Activated CD8-positive, alpha-beta memory T cell treated with anti-CD3 and anti-CD28 coated beads, Interleukin-2, amount 50 U/mL, for 4 hours (primary cell): Measurements from ENCODE around the gene VPS35L.
A peak's percentile ranks its signal among the peaks of the same experiment; 100 is the strongest.

Experiments used
- DNase-seq: peaks from one replicate; pipeline ENCODE4 v3.0.0-alpha.2; 2020

Gene VPS35L, protein sequence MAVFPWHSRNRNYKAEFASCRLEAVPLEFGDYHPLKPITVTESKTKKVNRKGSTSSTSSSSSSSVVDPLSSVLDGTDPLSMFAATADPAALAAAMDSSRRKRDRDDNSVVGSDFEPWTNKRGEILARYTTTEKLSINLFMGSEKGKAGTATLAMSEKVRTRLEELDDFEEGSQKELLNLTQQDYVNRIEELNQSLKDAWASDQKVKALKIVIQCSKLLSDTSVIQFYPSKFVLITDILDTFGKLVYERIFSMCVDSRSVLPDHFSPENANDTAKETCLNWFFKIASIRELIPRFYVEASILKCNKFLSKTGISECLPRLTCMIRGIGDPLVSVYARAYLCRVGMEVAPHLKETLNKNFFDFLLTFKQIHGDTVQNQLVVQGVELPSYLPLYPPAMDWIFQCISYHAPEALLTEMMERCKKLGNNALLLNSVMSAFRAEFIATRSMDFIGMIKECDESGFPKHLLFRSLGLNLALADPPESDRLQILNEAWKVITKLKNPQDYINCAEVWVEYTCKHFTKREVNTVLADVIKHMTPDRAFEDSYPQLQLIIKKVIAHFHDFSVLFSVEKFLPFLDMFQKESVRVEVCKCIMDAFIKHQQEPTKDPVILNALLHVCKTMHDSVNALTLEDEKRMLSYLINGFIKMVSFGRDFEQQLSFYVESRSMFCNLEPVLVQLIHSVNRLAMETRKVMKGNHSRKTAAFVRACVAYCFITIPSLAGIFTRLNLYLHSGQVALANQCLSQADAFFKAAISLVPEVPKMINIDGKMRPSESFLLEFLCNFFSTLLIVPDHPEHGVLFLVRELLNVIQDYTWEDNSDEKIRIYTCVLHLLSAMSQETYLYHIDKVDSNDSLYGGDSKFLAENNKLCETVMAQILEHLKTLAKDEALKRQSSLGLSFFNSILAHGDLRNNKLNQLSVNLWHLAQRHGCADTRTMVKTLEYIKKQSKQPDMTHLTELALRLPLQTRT

DNA sequence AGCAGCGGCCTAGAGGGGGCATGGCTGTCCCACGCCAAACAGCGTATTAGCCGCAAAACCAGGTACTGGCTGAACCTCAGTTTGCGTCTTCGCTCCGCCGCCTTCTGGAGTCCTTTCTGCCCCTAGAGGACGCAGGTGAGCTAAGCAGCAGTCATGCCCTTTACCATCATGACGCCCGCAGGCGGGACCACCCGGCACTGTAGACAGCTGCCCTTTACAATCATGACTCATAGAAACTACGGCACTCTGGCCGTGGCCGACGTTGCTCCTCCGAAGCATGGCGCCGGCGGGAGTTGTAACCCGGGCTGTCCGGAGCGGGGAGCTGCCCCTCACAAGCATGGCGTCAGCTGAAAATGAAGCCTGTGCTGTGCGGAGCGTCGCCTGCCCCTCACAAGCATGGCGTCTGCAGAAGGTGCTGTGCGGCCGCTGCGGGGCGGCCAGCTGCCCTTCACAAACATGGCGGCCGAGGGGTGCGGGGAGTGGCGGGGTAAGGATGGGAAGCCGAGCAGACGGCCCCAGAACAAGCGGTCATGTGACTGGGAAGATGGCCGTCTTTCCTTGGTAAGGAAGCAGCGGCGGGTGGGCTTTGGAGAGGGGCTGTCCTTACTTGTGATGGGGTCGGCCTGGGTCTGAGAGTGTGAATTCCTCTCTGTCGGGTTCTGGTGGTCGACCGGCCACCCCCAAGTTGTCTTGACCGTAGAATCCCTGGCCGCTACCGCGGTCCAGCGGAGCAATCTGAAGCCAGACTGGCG, at the start of gene VPS35L:
Gene VPS35L, plus strand, starts transcription at position 518 of the 752 bp plus-strand sequence. Its CDS starts 27 bp downstream, at position 545.
- DNase-seq, result peak; percentile 98

DNA sequence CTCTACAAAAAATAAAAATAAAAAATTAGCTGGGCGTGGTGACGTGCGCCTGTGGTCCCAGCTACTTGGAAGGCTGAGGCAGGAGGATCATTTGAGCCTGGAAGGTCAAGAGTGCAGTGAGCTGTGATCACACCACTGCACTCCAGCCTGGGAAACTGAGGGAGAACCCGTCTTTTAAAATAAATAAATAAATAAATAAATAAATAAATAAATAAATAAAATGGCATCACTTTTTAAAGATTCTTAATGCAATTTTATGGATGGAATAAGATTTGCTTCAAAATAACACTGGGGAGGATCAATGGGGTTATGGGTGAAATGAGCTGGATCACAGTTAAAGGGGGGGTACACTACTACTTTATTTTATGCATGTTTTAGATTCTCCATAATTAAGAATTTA, 48.5 kb upstream of the VPS35L start:
- DNase-seq, result no peak

DNA sequence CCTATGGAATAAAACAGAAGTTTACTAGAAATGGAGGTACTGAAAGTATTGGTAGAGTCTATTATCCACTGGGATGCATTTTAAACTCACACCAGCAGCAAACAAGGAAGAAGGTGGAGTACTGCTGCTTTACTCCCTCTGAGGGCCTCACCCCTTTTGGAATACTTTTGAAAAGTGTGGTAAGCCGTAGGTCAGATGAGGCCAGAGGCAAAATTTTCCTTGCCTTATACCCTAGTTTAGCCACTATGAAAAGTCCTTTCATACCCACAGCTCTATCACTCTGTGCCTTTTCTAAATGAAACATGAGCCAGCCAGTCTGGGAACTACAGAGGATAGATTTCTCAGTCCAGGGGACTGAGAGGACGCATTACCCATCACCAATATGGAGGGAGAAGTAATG, 47.6 kb upstream of the VPS35L start:
- DNase-seq, result no peak

DNA sequence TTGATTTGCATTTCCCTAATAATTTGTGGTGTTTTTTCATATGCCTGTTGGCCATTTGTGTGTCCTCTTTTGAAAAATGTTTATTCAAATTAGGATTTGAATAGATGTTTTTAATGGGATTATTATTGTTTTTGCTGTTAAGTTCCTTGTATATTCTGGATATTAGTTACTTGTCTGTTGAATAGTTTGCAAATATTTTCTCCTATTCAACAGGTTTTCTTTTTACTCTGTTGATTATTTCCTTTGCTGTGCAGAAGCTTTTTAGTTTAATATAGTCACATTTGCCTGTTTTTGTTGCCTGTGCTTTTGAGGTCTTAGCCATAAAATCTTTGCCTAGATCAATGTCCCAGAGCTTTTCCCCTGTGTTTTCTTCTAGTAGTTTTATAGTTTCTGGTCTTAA, 43.2 kb upstream of the VPS35L start:
- DNase-seq, result no peak

DNA sequence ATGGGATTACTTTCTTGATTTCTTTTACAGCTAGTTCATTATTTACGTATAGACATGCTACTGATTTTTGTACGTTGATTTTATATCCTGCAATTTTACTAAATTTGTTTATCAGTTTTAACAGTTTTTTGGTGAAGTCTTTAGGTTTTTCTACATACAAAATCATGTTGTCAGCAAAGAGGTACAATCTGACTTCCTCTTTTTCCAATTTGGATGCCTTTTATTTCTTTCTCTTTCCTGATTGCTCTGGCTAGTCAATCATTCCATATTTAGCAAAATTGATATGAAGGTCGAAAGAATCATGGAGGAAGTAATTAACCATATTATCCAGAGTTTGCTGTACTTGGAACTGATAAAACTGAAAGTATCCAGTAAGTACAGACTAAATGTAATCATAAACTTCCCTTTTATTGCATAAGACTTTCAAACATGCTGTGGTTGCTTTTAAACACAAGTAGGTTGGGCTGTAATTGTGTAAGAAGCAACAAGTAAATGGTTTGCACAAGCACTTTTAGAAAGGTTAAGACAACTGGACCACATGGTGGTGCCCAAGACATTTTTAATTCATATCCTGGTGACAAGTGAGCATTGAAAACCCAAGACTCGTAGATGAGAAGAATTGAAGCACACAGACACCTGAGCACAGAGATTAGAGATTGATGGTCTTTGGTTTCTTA, 42.0 kb upstream of the VPS35L start:
- DNase-seq, result no peak

DNA sequence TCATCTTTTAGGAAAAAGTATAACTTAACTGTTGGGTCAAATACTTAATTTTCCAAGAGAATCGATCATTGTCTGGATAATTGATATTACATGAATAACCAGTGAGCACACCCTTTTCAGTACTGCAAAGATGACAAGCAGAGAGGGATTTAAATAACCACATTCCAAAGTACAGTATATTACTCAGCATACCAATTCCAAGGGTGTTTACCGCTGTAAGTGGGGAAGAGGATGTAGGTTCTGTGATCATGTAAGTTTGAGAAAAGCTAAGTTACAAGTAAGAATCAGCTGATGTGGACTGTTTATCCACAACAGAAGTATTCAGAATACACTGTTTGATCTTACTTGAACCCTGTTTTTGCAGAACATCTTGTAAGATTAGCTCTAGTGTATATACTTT, 39.7 kb upstream of the VPS35L start:
- no peak for DNase-seq

DNA sequence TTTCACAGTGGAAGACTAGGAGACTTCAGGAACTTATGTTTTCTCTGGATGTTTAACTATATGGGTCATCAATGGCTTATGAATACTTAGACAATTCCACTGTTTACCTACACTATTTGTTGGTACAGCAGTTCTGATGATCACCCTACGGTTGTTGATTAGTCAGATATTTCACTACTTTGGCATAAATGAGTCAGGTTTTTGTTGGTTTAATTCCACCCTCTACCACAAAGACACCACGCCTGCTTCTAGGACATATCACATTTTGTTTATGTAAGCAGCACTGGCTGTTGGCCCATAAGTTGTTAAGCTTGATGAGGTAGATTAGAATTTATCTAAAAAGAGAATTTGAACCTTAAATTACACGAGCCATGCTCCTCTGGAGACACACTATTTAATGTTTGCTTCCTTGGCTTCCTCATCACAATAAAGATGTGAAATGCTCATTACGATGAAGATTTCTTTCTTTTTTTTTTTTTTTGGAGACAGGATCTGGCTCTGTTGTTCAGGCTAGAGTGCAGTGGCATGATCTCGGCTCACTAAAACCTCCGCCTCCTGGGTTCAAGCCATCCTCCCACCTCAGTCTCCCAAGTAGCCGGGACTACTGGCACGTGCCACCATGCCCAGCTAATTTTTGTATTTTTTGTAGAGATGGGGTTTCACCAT, 37.9 kb upstream of the VPS35L start:
- DNase-seq, result no peak

DNA sequence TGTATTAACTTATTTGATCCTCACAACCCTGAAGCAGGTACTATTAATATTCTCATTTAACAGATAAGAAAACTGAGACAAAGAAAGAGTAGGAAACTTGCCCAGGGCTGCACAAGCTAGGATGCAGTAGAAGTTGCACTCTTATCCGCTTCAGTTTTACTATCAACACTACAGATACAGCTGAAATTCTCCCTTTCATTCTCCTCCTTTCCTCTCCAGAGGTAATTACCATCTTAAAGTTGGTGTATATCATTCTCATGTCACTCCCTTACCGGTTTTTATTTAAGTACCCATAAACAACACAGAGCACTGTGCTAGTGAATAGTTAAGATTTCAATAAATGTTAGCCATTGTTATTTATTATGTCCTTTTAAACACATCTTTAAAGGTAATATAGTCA, 37.1 kb upstream of the VPS35L start:
- no peak for DNase-seq

DNA sequence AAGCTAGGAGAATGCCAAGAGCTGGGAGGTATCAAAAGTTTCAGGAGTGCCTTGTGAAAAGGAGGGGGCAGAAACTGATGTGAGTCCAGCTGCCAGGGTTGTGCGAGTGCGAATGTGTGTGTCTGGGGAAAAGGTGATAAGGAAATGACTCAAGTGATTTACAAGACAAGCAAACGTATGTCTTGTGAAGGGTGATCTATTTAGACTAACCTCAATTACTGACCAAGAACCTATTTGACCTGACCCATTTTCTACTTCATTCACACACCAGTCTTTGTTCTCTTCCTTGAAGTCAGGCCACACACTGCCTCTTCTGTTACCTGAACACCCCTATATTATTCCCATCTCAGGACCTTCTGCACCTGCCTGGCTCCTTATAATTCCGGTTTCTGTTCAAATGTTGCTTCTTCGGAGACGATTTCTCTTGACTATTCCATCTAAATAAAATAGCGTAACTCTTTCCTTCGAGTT, 34.6 kb upstream of the VPS35L start:
- DNase-seq, result no peak

DNA sequence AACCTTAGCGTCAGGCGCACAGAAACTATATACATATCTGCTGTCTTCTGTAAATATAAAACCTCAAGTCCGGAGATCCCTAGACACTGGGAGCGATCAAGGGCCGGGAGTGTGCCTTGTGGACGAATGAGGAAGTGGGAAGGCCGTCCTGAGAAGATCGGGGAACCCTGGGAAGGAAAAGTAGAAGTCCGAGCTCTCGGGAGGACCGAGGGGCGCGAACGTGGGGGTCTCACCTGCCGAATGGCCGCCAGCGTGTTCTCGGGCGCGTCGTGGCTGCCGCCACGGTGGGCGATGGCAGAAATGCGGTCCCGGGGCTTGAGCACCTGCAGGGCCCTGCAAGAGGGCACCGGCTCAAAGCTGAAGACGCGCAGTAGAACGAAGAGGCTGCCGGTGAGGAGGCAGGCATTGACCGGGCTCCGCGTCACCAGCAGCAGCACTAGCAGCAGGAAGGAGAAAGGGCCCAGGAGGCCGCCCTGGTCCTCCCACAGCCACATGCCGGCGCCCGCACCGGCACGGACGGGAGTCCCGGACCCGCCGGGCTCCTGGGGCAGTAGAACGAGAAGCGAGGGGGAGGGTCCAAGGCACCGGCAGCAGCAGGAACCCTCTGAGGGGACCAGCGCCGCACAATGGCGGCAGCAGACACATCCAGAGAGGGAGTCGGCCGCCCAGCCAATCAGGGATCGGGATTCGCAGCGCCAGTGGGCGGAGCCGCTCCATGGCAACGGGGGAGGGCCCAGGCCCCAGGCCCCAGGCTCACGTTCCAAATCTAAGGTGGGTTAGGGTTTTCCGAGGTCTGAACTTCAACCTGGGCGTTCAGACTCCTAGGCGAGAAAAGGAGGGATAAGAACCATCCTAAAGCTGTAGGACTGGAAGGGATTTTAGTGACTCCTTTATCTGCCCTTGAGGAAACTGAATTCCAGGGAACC, 33.8 kb upstream of the VPS35L start, which contains the start of gene GDE1:
Gene GDE1, minus strand, starts transcription at position 628 of the 926 bp plus-strand sequence. Its CDS starts 134 bp downstream, at position 494.
- DNase-seq, result peak; percentile 96

DNA sequence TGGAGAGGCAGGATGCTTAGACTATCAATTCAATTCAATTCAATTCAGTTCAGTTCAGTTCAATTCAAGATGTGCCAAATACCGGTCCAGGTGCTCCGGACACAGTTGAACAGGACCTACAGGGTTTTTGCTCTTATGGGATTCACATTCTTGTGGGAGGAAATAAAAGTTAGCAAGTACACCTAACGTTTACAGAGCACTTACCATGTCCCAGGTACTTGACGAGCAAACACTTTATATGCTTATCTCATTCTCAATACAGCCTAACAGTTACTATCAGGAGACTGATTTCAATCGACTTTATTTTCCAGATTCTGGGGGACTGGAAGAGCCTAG, 33.1 kb upstream of the VPS35L start:
- DNase-seq, result no peak

DNA sequence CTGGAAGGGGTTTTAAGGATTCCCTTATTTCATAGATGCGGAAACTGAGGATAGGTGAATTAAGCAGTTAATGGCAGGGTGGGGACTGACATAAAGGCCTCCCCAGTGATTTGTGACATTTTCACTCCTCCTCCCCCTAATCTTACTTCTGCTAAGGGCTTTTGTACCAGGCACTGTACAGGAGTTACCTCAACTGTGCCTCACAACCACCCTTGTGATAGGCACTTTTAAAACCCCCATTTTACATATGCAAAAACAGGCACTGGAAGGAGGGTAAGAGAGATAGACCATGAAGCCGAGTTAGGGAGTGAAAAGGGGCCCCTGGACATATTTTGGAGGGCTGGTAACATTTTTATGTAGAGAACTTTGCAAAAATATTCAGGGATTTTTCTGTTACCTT, 32.7 kb upstream of the VPS35L start:
- DNase-seq, result no peak

DNA sequence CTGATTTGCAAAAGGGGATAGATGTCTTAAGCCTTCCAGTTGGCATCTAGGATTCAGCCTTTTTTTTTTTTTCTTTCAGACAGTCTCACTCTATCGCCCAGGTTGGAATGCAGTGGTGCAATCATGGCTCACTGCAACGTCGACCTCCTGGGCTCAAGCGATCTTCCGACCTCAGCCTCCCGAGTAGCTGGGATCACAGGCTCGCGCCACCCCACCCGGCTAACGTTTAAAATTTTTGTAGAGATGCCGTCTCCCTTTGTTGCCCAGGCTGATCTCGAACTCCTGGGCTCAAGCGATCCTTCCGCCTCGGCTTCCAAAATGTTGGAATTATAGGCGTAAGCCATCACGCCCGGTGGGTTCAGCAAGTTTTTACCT, 32.3 kb upstream of the VPS35L start:
- DNase-seq, result no peak

DNA sequence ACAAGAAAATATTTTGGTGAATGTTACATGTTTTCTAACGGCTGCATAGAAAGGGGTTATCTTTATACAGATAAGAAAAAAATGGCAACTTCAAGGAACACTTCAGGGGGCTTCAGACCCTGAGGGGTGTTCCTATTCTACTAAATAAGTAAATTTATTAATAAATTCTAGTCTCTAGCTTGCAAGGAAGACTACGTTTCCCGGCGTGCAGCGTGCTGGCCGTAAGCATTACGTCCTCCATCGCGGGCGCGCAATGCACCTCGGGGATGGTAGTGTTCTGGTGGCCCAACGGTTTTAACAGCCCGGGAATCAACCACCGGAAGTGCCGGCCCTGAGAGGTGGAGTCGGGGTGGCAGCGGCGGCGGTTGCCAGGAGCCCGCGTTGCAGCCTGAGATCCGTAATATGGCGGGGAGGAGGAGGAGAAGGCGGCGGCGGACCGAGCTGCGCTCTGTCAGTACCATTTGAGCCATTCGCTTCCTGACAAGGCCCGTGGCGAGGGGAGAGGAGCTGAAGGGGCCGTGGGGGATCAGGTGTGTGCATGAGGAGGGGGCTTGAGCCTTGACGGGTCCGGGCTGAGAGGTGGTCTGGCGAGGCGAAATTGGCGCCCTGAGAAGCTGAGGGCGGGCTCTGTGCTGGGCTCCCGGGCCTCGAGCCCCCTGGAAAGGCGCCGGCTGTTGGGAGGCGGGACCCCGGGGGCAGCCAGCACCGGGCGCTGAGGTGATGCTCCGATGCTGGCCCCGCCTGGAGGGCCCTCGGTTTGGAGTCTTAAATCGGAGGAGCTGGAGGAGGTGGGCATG, 31.7 kb upstream of the VPS35L start, which contains the start of gene CCP110:
Gene CCP110, plus strand, starts transcription at position 384 of the 797 bp plus-strand sequence. CDS start 3,940 bp downstream, outside the sequence.
- DNase-seq, result peak; percentile 93

DNA sequence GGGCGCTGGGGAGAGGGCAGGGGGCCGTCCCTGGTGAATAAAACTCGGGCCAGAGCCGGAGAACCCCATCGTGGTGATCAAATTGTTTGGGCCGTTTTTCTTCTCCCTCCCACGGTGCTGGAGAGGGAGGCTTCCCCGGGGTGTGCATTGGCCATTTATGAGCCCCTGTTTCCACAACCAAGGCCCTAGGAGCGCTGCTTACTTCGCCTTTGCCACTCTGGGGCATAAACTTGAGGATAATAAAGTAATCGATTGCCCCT, 31.2 kb upstream of the VPS35L start:
- DNase-seq, result no peak

DNA sequence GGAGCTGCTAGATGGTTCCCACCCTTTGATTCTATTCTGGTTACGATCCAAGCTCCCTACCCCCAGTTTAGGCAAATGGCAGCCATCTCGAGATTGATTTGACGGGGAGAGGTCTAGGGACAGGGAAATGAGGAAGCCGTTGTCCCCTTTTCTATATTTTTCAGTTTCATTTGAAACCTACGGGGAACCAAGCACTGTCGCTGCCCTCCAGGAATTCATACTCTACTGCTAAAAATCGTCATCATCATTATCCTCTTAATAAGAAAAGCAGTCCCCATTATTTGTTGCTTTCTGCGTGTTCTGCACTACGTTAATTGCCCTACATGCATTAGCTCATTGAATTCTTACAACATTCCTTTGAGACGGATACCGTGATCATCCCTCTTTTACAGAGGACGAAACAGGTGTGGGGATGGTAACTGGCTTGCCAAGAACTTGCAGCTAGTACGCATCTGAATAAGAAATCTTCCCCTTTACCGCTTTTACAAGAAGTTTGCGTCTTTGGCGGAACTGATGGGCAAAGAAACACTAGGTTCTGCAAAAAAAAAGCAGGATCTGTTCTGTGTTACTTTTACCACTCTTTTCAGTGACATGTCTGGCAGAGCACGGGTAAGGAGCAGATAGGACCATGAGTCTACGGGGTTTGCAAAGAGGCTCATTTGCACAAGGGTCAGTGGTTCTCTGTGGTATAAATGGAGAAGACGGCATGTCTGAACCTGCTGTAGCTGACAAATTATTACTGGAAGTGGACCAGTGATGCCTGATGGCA, 30.7 kb upstream of the VPS35L start:
- no peak for DNase-seq

DNA sequence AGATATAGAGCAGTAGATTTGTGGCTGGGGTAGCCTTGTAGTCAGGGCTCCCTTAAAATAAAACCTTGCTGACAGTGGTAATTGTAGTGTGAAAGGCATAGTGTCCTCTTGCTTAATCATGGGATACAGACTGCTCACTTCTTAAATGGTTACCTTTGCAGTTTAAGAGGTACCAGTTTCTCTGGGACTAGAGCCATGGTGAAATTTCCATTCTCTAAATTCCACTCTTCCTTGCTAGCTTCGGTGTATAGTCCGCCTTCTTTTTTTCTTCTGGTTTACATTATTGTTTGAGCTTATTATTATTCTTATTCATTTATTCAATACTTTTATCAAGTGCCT, 30.1 kb upstream of the VPS35L start:
- DNase-seq, result no peak

DNA sequence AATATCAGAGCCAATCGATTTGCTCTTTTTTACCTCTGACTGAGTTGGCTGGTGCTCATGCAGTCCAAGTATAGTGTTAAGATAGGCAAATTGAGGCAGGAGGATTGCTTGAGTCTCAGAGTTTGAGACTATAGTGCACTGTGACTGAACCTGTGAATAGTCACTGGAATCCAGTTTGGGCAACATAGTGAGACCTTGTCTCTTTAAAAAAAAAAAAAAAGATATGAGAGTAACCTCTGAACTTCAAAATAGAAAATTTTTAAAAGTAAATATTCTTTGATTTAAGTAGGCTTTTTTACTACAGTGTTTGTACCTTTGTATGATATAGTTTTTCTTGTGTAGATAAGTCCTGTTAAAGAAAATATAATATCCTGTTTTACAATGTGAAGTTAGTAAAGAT, 28.3 kb upstream of the VPS35L start:
- no peak for DNase-seq

DNA sequence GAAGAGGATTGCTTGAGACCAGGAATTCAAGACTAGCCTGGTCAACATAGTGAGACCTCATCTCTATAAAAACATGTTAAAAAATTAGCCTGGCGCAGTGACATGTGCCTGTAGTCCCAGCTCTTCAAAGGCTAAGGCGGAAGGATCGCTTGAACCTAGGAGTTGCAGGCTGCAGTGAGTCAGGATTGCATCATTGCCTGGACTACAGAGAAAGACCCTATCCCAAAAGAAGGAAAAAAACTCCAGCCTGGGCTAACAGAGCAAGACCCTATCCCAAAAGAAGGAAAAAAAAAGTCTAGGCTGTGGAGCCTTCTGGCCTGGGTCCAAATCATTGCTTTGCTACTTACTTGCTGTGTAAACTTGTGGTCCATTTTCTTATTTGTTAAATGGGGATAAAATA, 26.8 kb upstream of the VPS35L start:
- no peak for DNase-seq
